GM12874 (cell line): Measurements from ENCODE around the gene MICAL2.

Source experiments
- CTCF ChIP-seq: IDR thresholded peaks from 2 replicates; pipeline ENCODE4 v1.5.1; 2011; ENCODE audit warnings: low read depth, mild to moderate bottlenecking, control low read depth, low read length, moderate library complexity; ENCODE audit not compliant: insufficient read depth

Gene MICAL2

DNA sequence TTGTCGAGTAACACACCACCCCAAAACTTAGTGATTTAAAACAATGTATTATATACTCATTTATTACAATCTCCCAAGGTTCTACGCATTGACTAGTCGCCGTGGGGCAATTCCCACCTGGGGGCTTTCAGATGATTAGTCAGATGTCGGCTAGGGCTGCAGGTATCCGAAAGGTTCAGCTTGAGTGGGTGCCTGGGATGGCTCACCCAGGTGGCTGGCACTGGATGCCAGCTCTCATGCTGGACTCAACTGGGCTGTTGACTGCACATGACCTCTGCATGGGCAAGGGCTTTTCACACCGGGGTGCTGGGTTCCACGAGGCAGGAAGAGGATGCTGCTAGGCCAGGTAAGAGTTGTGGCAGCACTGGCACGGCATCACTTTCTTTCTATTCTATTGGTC, 21.9 kb upstream of the MICAL2 start:
- TF ChIP-seq CTCF = no peak

DNA sequence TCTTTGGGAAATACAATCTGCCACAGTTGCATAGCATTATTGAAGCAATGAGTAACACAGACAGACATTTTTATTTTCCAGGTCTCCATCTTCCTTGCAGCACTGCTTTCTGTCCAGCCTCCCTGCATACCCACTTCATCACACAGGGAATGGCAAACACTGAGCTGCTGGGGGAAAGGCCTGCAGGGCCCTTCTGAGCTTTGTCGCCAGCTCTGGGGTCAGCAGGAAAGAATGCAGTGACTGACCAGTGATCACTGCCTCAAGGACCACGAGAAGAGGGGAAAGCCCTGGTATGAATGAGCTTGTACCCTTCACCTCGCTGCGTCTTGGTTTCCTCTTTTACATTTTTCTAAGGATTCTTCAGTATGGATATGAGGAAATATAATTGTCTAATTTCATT, 21.3 kb upstream of the MICAL2 start:
- no peak for TF ChIP-seq CTCF

- TF ChIP-seq CTCF = no peak
Measured at GRCh38 chr11:12089473-12089872, 20.9 kb upstream of the MICAL2 start.

GRCh38 chr11:12090061-12090591, 20.3 kb upstream of the MICAL2 start:
- TF ChIP-seq CTCF = no peak

DNA sequence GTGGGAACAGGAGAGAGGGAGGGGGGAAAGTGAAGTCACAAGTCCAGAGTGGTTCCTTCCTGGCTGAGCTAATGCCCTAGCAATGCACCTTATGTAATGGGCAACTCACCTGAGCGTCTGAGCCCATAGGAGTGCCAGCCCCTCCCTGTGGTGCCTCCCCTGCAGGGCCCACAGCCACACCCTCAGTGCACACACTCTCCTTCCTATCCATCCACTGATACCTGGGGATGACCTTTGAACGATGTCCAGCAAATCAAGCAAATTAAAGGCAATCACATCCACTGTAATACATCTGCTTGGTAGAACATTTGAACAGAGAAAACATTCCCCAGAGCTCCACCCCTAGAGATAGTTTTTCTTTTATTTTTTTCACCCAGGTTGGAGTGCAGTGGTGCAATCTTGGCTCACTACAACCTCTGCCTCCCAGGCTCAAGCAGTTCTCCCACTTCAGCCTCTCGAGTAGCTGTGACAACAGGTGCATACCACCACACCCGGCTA, 19.6 kb upstream of the MICAL2 start:
- no peak for TF ChIP-seq CTCF

DNA sequence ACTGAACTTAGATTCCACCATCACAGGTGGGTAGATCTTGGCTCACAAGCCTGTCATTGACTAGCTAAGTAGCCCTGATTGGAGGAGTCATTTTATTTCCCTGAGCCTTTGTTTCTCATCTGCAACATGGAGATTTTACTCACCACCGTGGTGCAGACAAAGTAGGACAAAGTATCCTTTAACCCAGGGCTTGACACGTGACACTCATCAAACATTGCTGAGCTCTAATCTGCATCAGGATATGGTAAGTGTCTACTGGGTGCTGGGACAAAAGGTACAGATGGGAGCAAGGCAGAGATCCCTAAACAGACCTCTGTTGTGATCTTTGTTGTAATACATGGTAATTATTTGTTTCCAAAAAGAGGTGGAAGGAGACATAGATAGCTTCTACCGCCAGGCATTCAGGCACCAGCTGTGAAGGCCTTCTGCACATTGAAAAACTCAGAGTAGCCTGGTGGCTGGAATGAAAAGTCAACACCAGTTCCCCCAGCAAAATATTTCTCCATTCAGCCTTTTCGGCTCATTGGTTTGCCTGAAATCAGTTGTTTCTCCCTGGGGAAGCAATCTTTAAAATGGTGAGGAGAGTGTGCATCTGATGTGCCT, 18.3 kb upstream of the MICAL2 start:
- no peak for TF ChIP-seq CTCF

DNA sequence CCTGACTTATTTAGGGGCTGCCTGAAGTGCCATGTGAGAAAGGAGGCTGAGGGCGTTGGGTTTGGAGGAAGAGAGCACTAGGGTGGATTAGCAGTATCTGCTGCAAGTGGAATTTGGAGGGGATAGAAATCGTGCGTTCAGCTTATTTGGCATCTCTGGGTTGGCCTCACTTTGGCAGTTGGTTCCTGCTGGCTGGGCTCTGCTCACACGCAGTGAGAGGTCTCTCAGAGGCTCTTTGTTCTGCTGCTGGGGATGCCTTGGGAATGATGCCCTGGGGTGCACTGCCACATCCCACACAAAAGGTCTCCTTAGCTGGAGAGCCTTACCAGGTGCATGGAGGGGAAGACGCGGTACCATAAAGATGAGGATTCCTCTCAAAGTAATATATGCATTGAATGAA, 17.7 kb upstream of the MICAL2 start:
- TF ChIP-seq CTCF = no peak
